Raji (cell line): ENCODE data around the gene MOBP.

Source experiments
- POLR2A ChIP-seq: IDR thresholded peaks from 2 replicates; pipeline ENCODE4 v1.6.1; 2011; ENCODE audit warnings: low read depth, low read length, control low read depth; ENCODE audit not compliant: insufficient read depth

The MOBP gene

GRCh38 chr3:39473452-39474125 lies 6.1 kb downstream of the MOBP start:
- TF ChIP-seq POLR2A: no peak

GRCh38 chr3:39474126-39474515 lies 6.6 kb downstream of the MOBP start:
- no peak for TF ChIP-seq POLR2A

- no peak for TF ChIP-seq POLR2A
Measured at GRCh38 chr3:39476783-39477182, 9.3 kb downstream of the MOBP start.

GRCh38 chr3:39478226-39478625 lies 10.7 kb downstream of the MOBP start:
- no peak for TF ChIP-seq POLR2A

- no peak for TF ChIP-seq POLR2A
Measured at GRCh38 chr3:39479701-39480414, 12.4 kb downstream of the MOBP start.

GRCh38 chr3:39485547-39485946 lies 18.1 kb downstream of the MOBP start:
- TF ChIP-seq POLR2A: no peak

GRCh38 chr3:39491014-39491413 lies 23.5 kb downstream of the MOBP start:
- no peak for TF ChIP-seq POLR2A

- no peak for TF ChIP-seq POLR2A
Measured at GRCh38 chr3:39491733-39492350, 24.4 kb downstream of the MOBP start.

- no peak for TF ChIP-seq POLR2A
Measured at GRCh38 chr3:39494781-39495180, 27.3 kb downstream of the MOBP start.

GRCh38 chr3:39497753-39498152 lies 30.3 kb downstream of the MOBP start:
- no peak for TF ChIP-seq POLR2A

GRCh38 chr3:39499651-39500273 lies 32.3 kb downstream of the MOBP start:
- TF ChIP-seq POLR2A: no peak

- TF ChIP-seq POLR2A: no peak
Measured at GRCh38 chr3:39501059-39501458, 33.6 kb downstream of the MOBP start.

- TF ChIP-seq POLR2A: no peak
Measured at GRCh38 chr3:39501968-39502837, 34.7 kb downstream of the MOBP start.

- TF ChIP-seq POLR2A: no peak
Measured at GRCh38 chr3:39502838-39503145, 35.3 kb downstream of the MOBP start.
